DND-41 (cell line): ENCODE data around the gene RNU1-3.
"Not testable (repeated sequence)": the region's sequence is repeated elsewhere in the genome, so short reads cannot be mapped to it uniquely, and the experiment has no call there.

Experiments used
- CTCF ChIP-seq: IDR thresholded peaks from 2 replicates; pipeline ENCODE4 v1.5.1; 2012; ENCODE audit warnings: borderline replicate concordance, low read length, moderate library complexity, mild to moderate bottlenecking; ENCODE audit not compliant: poor library complexity, severe bottlenecking; ENCODE audit errors: extremely low read depth
- EZH2 ChIP-seq: IDR thresholded peaks from 3 replicates; pipeline ENCODE4 v1.6.1; 2012; ENCODE audit warnings: borderline replicate concordance, low read depth, mild to moderate bottlenecking, moderate library complexity, low read length, inconsistent platforms; ENCODE audit not compliant: severe bottlenecking

GRCh38 chr1:16643476-16644192 lies 23.1 kb downstream of the RNU1-3 start:
- TF ChIP-seq CTCF = peak; percentile 3
- not testable (repeated sequence) for TF ChIP-seq EZH2
